ENCODE data around the gene ULK1.

The ULK1 gene

GRCh38 chr12:131971226-131971625 is 76.8 kb downstream of the ULK1 start:
- H3K9me3 ChIP-seq (ENCODE audit: low read length) = no peaks in the 10 kb centered on the region
- H3K79me2 ChIP-seq (ENCODE audit: insufficient read depth, low read length) = peaks cover 78% of the 10 kb centered on the region
- peaks cover 20% of the 10 kb centered on the region for H3K36me3 ChIP-seq (ENCODE audit: insufficient read depth, low read length)
- no peak overlapping the region for H3K4me3 ChIP-seq (ENCODE audit: low read depth, low read length, poor library complexity, severe bottlenecking)
- no peaks in the 10 kb centered on the region for H3K9me2 ChIP-seq (ENCODE audit: low read depth, low read length)
- no peaks in the 10 kb centered on the region for H3K4me1 ChIP-seq (ENCODE audit: insufficient read depth, low read length, severe bottlenecking)
- H3K4me2 ChIP-seq (ENCODE audit: low read length) = no peak overlapping the region
- H3K27me3 ChIP-seq (ENCODE audit: insufficient read depth, low read length) = no peaks in the 10 kb centered on the region
- no peak overlapping the region for H3K9ac ChIP-seq (ENCODE audit: low read length)
- no peaks in the 10 kb centered on the region for H3F3A ChIP-seq (ENCODE audit: insufficient read depth, low read length)
- H4K20me1 ChIP-seq (ENCODE audit: insufficient read depth, low read length) = no peaks in the 10 kb centered on the region
- H3K27ac ChIP-seq (ENCODE audit: low read depth, low read length, poor library complexity, severe bottlenecking) = no peak overlapping the region
- TF ChIP-seq CTCF (IDR thresholded peaks at IDR 0.05; ENCODE audit: low read length) = no peak
- no peak for TF ChIP-seq EZH2 (IDR thresholded peaks at IDR 0.05; ENCODE audit: borderline replicate concordance, low read length)
- no peak overlapping the region for H2AFZ ChIP-seq (ENCODE audit: low read length)
